ENCODE results near the gene LSAMP.

DNA sequence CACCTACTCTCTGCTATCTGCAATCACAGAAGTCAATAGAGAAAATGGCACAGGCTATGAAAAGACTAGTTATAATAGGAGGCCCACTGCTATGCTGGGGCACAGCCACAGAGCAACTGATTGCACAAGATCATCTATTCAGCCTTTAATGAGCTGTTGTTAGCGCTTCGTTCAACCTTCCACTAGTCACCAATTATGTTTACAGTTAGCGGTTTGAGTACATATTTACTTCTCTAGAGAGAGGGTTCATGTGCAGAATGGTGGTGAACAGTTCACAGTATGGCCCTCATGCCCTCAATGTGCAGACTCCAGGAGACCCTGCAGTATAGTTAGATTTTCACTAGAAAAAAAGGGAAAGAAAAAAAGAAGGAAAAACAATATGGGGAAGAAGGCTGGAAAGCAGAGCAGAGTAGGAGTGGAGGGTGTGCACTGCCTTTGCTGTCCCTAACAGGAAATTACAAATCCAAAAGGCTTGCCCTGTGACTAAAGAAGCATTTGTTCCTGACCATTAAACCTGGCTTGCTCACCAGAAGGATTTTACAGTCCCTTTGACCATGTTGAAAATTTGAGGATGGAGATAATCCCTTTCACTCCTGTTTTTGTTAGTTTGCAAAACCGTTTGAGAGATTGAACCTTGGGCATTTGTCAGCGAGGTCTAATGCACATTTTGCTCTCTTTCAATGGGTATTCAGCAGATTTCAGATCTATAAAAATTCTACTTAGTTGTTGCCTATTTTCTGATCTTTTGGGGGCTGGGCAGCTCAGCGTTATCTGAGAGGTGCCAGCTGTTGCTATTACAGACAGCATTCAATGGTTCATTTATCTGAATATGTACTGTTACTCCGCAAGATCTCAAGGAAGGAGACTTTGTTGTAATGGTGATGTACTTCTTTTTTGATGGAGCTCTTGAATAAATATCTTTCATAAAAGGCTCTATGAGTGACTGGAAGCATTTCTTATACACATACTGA lies 296.1 kb downstream of the LSAMP start:
- TF ChIP-seq, protein P1, sequence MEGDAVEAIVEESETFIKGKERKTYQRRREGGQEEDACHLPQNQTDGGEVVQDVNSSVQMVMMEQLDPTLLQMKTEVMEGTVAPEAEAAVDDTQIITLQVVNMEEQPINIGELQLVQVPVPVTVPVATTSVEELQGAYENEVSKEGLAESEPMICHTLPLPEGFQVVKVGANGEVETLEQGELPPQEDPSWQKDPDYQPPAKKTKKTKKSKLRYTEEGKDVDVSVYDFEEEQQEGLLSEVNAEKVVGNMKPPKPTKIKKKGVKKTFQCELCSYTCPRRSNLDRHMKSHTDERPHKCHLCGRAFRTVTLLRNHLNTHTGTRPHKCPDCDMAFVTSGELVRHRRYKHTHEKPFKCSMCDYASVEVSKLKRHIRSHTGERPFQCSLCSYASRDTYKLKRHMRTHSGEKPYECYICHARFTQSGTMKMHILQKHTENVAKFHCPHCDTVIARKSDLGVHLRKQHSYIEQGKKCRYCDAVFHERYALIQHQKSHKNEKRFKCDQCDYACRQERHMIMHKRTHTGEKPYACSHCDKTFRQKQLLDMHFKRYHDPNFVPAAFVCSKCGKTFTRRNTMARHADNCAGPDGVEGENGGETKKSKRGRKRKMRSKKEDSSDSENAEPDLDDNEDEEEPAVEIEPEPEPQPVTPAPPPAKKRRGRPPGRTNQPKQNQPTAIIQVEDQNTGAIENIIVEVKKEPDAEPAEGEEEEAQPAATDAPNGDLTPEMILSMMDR (IDR thresholded peaks at IDR 0.05): no peak
- TF ChIP-seq POLR2A (IDR thresholded peaks at IDR 0.05) (no peak), POLR2AphosphoS5 (IDR thresholded peaks at IDR 0.05) (no peak)
